Coronary artery (tissue), 2 donors: ENCODE data around the gene MS4A10.
"Not testable (repeated sequence)": the region's sequence is repeated elsewhere in the genome, so short reads cannot be mapped to it uniquely, and the experiment has no call there.

Source experiments
- DNase-seq: peaks from one replicate; pipeline ENCODE4 v3.0.0-alpha.2; 2017; ENCODE audit warnings: low spot score
- H3K27ac ChIP-seq, 2 donors: fragments of 200-600 bp; sonication (generic); one replicate each; pipeline ENCODE4 v1.5.1; 2016 to 2019
- H3K4me3 ChIP-seq: fragments of 200-600 bp; sonication (generic); 2 replicates; pipeline ENCODE4 v1.5.1; 2016; ENCODE audit warnings: mild to moderate bottlenecking, moderate library complexity
- CTCF ChIP-seq: fragments of 200-600 bp; sonication (generic); IDR thresholded peaks from one replicate; pipeline ENCODE4 v1.5.1; 2019; ENCODE audit warnings: antibody characterized with exemption

MS4A10 gene

GRCh38 chr11:60748225-60748624, 36.9 kb upstream of the MS4A10 start:
- Histone ChIP-seq H3K27ac (no peak overlapping the region), H3K4me3 (no peak overlapping the region)
- no peak for TF ChIP-seq CTCF
- DNase-seq = no peak

- DNase-seq = no peak
- TF ChIP-seq CTCF = no peak
- H3K27ac ChIP-seq = no peak overlapping the region
- no peak overlapping the region for H3K4me3 ChIP-seq
These were observed 36.3 kb upstream of the MS4A10 start for GRCh38 chr11:60748821-60749220.

- Histone ChIP-seq H3K4me3 (no peak overlapping the region), H3K27ac (no peak overlapping the region)
- TF ChIP-seq CTCF = no peak
- no peak for DNase-seq
These were observed 34.2 kb upstream of the MS4A10 start for GRCh38 chr11:60750911-60751310.

GRCh38 chr11:60753309-60753708, 31.8 kb upstream of the MS4A10 start:
- no peak overlapping the region for H3K4me3 ChIP-seq
- no peak for DNase-seq
- no peak for TF ChIP-seq CTCF

GRCh38 chr11:60754887-60755286, 30.2 kb upstream of the MS4A10 start:
- H3K27ac ChIP-seq = no peak overlapping the region
- peak; percentile 16 for DNase-seq
- H3K4me3 ChIP-seq = no peak overlapping the region
- no peak for TF ChIP-seq CTCF

More at GRCh38 chr11:60753309-60753708, 31.8 kb upstream of the MS4A10 start:
- no peak overlapping the region for H3K27ac ChIP-seq

- Histone ChIP-seq H3K4me3 (no peak within 1 kb of the TSS), H3K27ac (no peak within 1 kb of the TSS)
- TF ChIP-seq CTCF = no peak
- DNase-seq = peak; percentile 26
These were observed 28.7 kb upstream of the MS4A10 start, which contains the start of gene MS4A15 for GRCh38 chr11:60756307-60757032. MS4A15 (plus strand) TSS chr11:60756867; CDS start chr11:60763734, 6,867 bp downstream.

- Histone ChIP-seq H3K27ac (no peak overlapping the region), H3K4me3 (no peak overlapping the region)
- peak; percentile 29 for DNase-seq
- TF ChIP-seq CTCF = no peak
These were observed 27.8 kb upstream of the MS4A10 start for GRCh38 chr11:60757231-60757800.

- H3K27ac ChIP-seq, H3K4me3 ChIP-seq: not testable (repeated sequence)
These were observed 26.5 kb upstream of the MS4A10 start for GRCh38 chr11:60758671-60759070.

GRCh38 chr11:60759438-60760225, 25.5 kb upstream of the MS4A10 start:
- DNase-seq = peak; percentile 43
- not testable (repeated sequence) for H3K4me3 ChIP-seq, H3K27ac ChIP-seq

More at GRCh38 chr11:60758671-60759070, 26.5 kb upstream of the MS4A10 start:
- not testable (repeated sequence) for DNase-seq
